Measurements from ENCODE around the gene GTPBP1. TPM values are rescaled to one million over a fixed set of nuclear protein-coding genes. Genes with fewer than 3 reads are reported as not detected.

Gene GTPBP1
- total and polyA plus RNA-seq, 12 donors = 13.5 to 53.2 (median 33.8) TPM

GRCh38 chr22:38750638-38751037 lies 44.9 kb downstream of the GTPBP1 start:
- 89 to 90% methylated on average over 16 to 17 of the region's 17 CpGs for whole genome bisulfite sequencing, 2 donors
- intact Hi-C loops (cut with DNase I) = loop anchor here in 4 of 10 donors (5.0 to 10.0 kb wide), 3 partner anchors 33 to 46 kb away; partner anchors contain the start of genes GTPBP1 (in 3 of the 4) and JOSD1 (in 1 of the 4)
- H3K4me3 ChIP-seq = peak overlapping the region in 1 of 10 donors; percentile 77
- no peaks in the 10 kb centered on the region for H3K9me3 ChIP-seq
- peak overlapping the region in 2 of 10 donors; percentile 24 to 97 for H3K27ac ChIP-seq
- no peaks in the 10 kb centered on the region for H3K27me3 ChIP-seq
- ATAC-seq (no peak), DNase-seq (no peak)
- peaks cover 0 to 50% (median 21%) of the 10 kb centered on the region in 9 donors for H3K4me1 ChIP-seq
- peaks cover 5 to 81% (median 64%) of the 10 kb centered on the region in 9 donors for H3K36me3 ChIP-seq
- TF ChIP-seq CTCF (IDR thresholded peaks at IDR 0.05) = no peak

GRCh38 chr22:38751066-38751421 lies 45.3 kb downstream of the GTPBP1 start:
- 90 to 97% methylated on average over 12 of the region's 12 CpGs for WGBS, 2 donors

GRCh38 chr22:38751422-38752346 lies 45.9 kb downstream of the GTPBP1 start:
- TF ChIP-seq CTCF (IDR thresholded peaks at IDR 0.05) = no peak
- peak in 1 of 2 donors; percentile 51 for DNase-seq
- H3K27me3 ChIP-seq = no peaks in the 10 kb centered on the region
- intact Hi-C loops (cut with DNase I) = loop anchor here in 4 of 10 donors (5.0 to 10.0 kb wide), 3 partner anchors 34 to 47 kb away; partner anchors contain the start of genes GTPBP1 (in 3 of the 4) and JOSD1 (in 1 of the 4)
- peaks cover 0 to 71% (median 54%) of the 10 kb centered on the region in 9 donors for H3K36me3 ChIP-seq
- peak overlapping the region in 1 of 10 donors; percentile 77 for H3K4me3 ChIP-seq
- 81 to 82% methylated on average over 24 of the region's 24 CpGs for WGBS, 2 donors
- H3K27ac ChIP-seq = peak overlapping the region in 3 of 10 donors; percentile 16 to 97 (median 24)
- no peak for ATAC-seq
- peaks cover 1 to 57% (median 27%) of the 10 kb centered on the region in 9 donors for H3K4me1 ChIP-seq
- no peaks in the 10 kb centered on the region for H3K9me3 ChIP-seq

More at GRCh38 chr22:38751066-38751421, 45.3 kb downstream of the GTPBP1 start:
- no peak for DNase-seq
- Histone ChIP-seq H3K9me3 (no peaks in the 10 kb centered on the region), H3K4me1 (peaks cover 0 to 51% (median 21%) of the 10 kb centered on the region in 9 donors), H3K36me3 (peaks cover 3 to 77% (median 60%) of the 10 kb centered on the region in 9 donors), H3K27ac (peak overlapping the region in 3 of 10 donors; percentile 16 to 97 (median 24)), H3K4me3 (peak overlapping the region in 1 of 10 donors; percentile 77), H3K27me3 (no peaks in the 10 kb centered on the region)
- intact Hi-C loops (cut with DNase I) = loop anchor here in 4 of 10 donors (5.0 to 10.0 kb wide), 3 partner anchors 34 to 46 kb away; partner anchors contain the start of genes GTPBP1 (in 3 of the 4) and JOSD1 (in 1 of the 4)
- ATAC-seq = no peak
- TF ChIP-seq CTCF (IDR thresholded peaks at IDR 0.05) = no peak
